Spinal cord (tissue), 10 donors: ENCODE measurements around the gene CSAD. TPM values are rescaled to one million over a fixed set of nuclear protein-coding genes. Genes with fewer than 3 reads are reported as not detected.
"Not testable (repeated sequence)": the region's sequence is repeated elsewhere in the genome, so short reads cannot be mapped to it uniquely, and the experiment has no call there.

Source experiments
- DNase-seq, 6 donors: peaks; one replicate each; pipeline versions ENCODE4 v3.0.0 to v3.0.0-alpha.2; 2013 to 2015; ENCODE audit warnings: low spot score in 6 of 6, low read depth in 4 of 6
- H3K27ac ChIP-seq: one replicate; pipeline ENCODE4 v1.5.1; 2013; ENCODE audit warnings: low read depth, low read length, control low read depth
- H3K27me3 ChIP-seq: one replicate; pipeline ENCODE4 v1.6.1; 2013; ENCODE audit warnings: low read length; ENCODE audit not compliant: control insufficient read depth, insufficient read depth
- H3K36me3 ChIP-seq: one replicate; pipeline ENCODE4 v1.6.1; 2013; ENCODE audit warnings: low read length; ENCODE audit not compliant: control insufficient read depth, insufficient read depth
- H3K4me1 ChIP-seq: one replicate; pipeline ENCODE4 v1.6.1; 2013; ENCODE audit warnings: low read length; ENCODE audit not compliant: control insufficient read depth, insufficient read depth
- H3K4me3 ChIP-seq: one replicate; pipeline ENCODE4 v1.5.1; 2013; ENCODE audit warnings: low read depth, low read length, control low read depth
- H3K9me3 ChIP-seq: one replicate; pipeline ENCODE4 v1.6.1; 2013; ENCODE audit warnings: low read length; ENCODE audit not compliant: control insufficient read depth, insufficient read depth
- WGBS: methylation state at CpG from one replicate; pipeline ENCODE4 v1.1.5; 2013; ENCODE audit warnings: missing lambda C conversion rate; ENCODE audit not compliant: insufficient coverage; 5-methylcytosine and 5-hydroxymethylcytosine counted together
- polyA plus RNA-seq, 2 donors: library from polyadenylated mRNA; unstranded; fragments of 120-200 nt; gene quantifications; one replicate each; pipeline ENCODE4 v1.2.1, GENCODE V29; 2013; ENCODE audit not compliant: insufficient read length in 2 of 2
- total RNA-seq, 2 donors: library from RNA; depleted of rRNA in 1 of 2; stranded (reverse); fragments of 120-200 nt in 1 of 2; fragments of >200 nt in 1 of 2; gene quantifications; one replicate each; pipeline versions ENCODE4 v1.2.3 to v1.2.4, GENCODE V29; 2013 to 2014
- donor health status: healthy.

Gene CSAD
- total and polyA plus RNA-seq, 4 donors: 22.3 to 127 (median 41.3) TPM

- Histone ChIP-seq H3K27ac (no peak overlapping the region), H3K36me3 (peaks cover 32% of the 10 kb centered on the region), H3K4me3 (no peak overlapping the region), H3K4me1 (peaks cover 19% of the 10 kb centered on the region), H3K27me3 (no peaks in the 10 kb centered on the region), H3K9me3 (no peaks in the 10 kb centered on the region)
- DNase-seq: no peak
- 85% methylated on average over 13 of the region's 13 CpGs for WGBS
Measured at GRCh38 chr12:53211476-53212381, 31.0 kb upstream of the CSAD start.

DNA sequence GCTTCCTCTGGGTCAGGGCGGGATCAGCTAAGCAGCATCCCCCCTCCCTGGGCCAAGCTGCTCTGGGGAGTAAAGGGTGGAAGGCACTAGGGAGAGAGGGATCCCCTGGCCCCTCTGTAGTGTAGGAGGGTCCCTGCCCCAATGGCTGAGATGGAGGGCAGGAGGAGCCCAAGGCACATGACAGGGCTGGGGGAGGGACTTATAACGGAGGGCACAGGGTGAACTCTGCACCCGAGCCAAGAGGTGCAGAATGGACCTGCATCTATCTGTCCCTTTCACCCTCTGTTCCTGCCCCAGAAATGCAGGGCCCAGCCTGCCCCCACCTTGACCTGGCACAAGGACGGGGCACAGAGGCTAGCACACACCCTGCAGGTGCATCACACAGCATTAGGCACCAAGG lies 30.1 kb upstream of the CSAD start:
- Histone ChIP-seq H3K27me3 (no peaks in the 10 kb centered on the region), H3K4me3 (no peak overlapping the region), H3K36me3 (peaks cover 32% of the 10 kb centered on the region), H3K27ac (no peak overlapping the region), H3K4me1 (peaks cover 16% of the 10 kb centered on the region), H3K9me3 (no peaks in the 10 kb centered on the region)
- 66% methylated on average over 3 of the region's 4 CpGs for WGBS
- DNase-seq: no peak

DNA sequence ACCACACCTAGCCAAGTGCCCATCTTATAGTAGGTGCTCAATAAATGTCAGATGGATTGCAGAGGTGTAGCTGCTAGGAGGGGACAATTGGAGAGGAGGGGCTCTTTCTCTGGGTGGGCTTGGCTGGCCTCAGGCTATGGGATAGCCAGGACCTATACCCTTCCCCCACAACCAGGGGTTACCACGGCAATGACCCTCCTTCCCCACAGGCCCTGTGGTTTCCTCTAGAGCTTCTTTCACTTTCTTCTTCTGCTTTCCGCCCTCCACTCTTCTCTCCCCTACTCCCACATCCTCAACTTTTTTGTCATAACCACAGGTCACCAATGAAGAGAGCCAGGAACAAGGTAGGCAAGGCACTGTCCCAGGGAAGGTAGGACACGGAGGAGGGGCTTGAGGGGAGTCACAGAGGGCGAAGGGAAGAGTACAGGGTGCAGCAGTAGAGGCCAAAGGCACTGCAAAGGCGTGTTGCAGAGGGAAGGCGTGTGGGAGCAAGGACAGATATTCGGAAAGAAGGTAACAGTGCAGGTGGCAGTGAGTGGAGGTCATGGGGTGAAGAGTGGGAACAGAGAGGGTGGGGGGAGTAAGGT lies 28.2 kb upstream of the CSAD start:
- no peak for DNase-seq
- Histone ChIP-seq H3K27ac (no peak overlapping the region), H3K36me3 (peaks cover 26% of the 10 kb centered on the region), H3K4me1 (peaks cover 8% of the 10 kb centered on the region), H3K4me3 (no peak overlapping the region), H3K9me3 (no peaks in the 10 kb centered on the region), H3K27me3 (no peaks in the 10 kb centered on the region)
- whole genome bisulfite sequencing: 69% methylated on average over 7 of the region's 7 CpGs

DNA sequence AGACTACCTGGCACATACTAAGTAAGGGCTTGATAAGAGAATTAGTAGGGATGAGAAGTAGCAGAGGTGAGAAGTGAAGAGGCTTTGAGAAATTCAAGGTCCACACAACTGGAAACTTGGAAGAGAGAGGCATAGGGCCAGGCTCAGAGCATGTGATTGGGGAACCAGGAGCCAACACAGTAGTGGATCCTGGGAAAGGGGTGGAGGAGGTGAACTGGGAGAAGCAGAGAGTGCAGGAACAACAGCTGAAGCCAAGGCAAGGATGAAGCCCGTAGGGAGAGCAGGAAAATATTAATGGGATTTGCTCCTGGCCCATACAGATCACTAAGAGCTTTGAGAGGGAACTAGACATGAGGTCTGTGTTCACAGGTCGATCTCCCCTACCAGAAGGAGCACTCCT lies 27.7 kb upstream of the CSAD start:
- Histone ChIP-seq H3K4me1 (peaks cover 5% of the 10 kb centered on the region), H3K36me3 (peaks cover 22% of the 10 kb centered on the region), H3K9me3 (no peaks in the 10 kb centered on the region), H3K4me3 (no peak overlapping the region), H3K27me3 (no peaks in the 10 kb centered on the region), H3K27ac (no peak overlapping the region)
- DNase-seq: no peak
- WGBS: 58% methylated on average over 2 of the region's 2 CpGs

GRCh38 chr12:53207042-53207441 lies 26.3 kb upstream of the CSAD start, which contains the start of gene ITGB7:
Gene ITGB7 (minus strand): TSS chr12:53207251. CDS start chr12:53200443, 6,808 bp downstream.
- no peaks in the 10 kb centered on the region for H3K9me3 ChIP-seq
- H3K4me1 ChIP-seq: no peaks in the 10 kb centered on the region
- H3K27ac ChIP-seq: no peak within 1 kb of the TSS
- H3K27me3 ChIP-seq: no peaks in the 10 kb centered on the region
- DNase-seq: no peak
- no peak within 1 kb of the TSS for H3K4me3 ChIP-seq
- 25% methylated on average over 3 of the region's 5 CpGs for WGBS
- H3K36me3 ChIP-seq: peaks cover 15% of the 10 kb centered on the region

DNA sequence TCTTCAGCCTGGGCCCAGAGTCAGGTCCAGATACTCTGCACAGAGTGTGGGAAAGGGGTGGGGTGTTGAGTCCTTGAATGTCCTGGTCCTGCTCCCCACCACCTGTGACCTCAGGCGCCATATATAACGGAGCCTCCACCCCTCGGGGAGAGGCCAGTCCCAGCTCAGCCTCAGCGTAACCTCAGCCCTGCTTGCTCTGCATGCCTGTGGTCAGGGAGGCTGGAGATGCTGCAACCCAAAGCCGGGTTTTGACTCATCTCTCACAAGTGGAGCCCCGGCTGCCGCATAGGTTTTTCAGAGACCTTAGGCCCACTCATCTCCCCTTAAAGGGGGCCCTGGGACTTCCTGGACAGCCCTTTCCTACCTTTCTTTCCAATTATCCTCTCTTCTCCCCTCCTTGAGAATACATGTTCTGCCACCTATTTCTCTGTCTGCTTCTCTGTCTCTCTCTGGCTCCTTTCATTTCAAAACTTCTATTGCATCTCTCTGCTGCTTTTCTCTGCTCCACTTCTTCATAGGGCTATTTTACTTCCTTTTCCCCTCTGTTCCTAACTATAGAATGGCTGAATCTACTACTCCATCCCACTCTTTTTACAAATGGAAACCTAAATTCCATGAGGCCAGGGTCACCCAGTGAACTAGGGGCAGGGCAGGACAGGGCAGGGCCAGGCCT lies 25.2 kb upstream of the CSAD start:
- Histone ChIP-seq H3K4me1 (no peaks in the 10 kb centered on the region), H3K27ac (no peak overlapping the region), H3K4me3 (no peak overlapping the region), H3K27me3 (no peaks in the 10 kb centered on the region), H3K36me3 (peaks cover 4% of the 10 kb centered on the region), H3K9me3 (no peaks in the 10 kb centered on the region)
- WGBS: 78% methylated on average over 7 of the region's 7 CpGs
- no peak for DNase-seq

DNA sequence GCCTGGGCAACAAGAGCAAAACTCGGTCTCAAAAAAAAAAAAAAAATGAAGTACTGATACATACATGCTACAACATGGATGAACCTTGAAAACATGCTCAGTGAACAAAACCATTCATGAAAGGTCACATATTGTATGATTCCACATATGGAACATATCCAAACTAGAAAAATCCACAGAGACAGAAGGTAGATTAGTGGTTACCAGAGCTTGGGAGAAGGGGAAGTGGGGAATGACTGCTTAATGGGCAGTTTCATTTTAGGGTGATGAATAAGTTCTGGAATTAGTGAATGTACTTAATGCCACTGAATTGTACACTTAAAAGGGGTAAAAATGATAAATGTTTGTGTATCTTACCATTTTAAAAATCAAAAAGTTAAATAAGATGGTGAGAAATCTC lies 23.6 kb upstream of the CSAD start:
- Histone ChIP-seq H3K27ac (no peak overlapping the region), H3K36me3 (no peaks in the 10 kb centered on the region), H3K4me3 (no peak overlapping the region), H3K9me3 (no peaks in the 10 kb centered on the region), H3K27me3 (no peaks in the 10 kb centered on the region), H3K4me1 (no peaks in the 10 kb centered on the region)
- no peak for DNase-seq
- no CpG with 5 or more reads among the region's 1 CpG for WGBS

DNA sequence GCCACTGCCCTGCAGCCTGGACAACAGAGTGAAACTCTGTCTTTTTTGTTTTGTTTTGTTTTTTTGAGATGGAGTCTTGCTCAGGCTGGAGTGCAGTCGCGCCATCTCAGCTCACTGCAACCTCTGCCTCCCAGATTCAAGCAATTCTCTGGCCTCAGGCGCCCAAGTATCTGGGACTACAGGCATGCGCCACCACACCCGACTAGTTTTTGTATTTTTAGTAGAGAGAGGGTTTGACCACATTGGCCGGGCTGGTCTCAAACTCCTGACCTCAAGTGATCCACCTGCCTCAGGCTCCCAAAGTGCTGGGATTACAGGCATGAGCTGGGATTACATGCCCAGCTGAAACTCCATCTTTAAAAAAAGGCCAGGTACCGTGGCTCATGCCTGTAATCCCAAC lies 21.6 kb upstream of the CSAD start:
- H3K36me3 ChIP-seq, H3K4me1 ChIP-seq, DNase-seq, H3K4me3 ChIP-seq, H3K9me3 ChIP-seq, H3K27ac ChIP-seq: not testable (repeated sequence)
- H3K27me3 ChIP-seq: peaks cover 12% of the 10 kb centered on the region
- WGBS: 85% methylated on average over 6 of the region's 7 CpGs

DNA sequence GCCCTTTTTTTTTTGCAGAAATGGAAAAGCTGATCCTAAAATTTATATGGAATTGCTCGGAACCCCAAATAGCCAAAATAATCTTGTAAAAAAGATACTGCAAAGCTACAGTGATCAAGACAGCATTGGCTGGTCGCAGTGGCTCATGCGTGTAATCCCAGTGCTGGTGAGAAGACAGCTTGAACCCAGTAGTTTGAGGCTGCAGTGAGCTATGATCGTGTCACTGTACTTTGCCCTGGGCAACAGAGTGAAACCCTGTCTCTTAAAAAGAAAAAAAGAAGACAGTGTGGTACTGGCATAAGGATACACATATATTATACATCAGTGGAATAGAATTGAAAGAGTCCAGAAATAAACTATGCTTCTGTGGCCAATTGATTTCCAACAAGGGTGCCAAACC lies 20.9 kb upstream of the CSAD start:
- Histone ChIP-seq H3K4me1 (peaks cover 10% of the 10 kb centered on the region), H3K4me3 (no peak overlapping the region), H3K9me3 (no peaks in the 10 kb centered on the region), H3K27me3 (peaks cover 17% of the 10 kb centered on the region), H3K36me3 (no peaks in the 10 kb centered on the region), H3K27ac (no peak overlapping the region)
- DNase-seq: no peak
- WGBS: no CpG with 5 or more reads among the region's 4 CpGs
